Parathyroid adenoma (tissue), 2 donors: ENCODE results near the gene PROM2.

Experiments used
- H2AFZ ChIP-seq: fragments of 300-600 bp; sonication (generic); one replicate; pipeline ENCODE4 v1.7.0; 2017; ENCODE audit warnings: antibody characterized with exemption, mild to moderate bottlenecking
- H3K27ac ChIP-seq: fragments of 300-600 bp; sonication (generic); one replicate; pipeline ENCODE4 v1.7.0; 2017
- H3K27me3 ChIP-seq: fragments of 300-600 bp; sonication (generic); one replicate; pipeline ENCODE4 v1.7.0; 2017; ENCODE audit warnings: low read length; ENCODE audit not compliant: control insufficient read depth, insufficient read depth
- H3K36me3 ChIP-seq: fragments of 300-600 bp; sonication (generic); one replicate; pipeline ENCODE4 v1.7.0; 2017; ENCODE audit warnings: low read length; ENCODE audit not compliant: control insufficient read depth, insufficient read depth
- H3K4me1 ChIP-seq: fragments of 300-600 bp; sonication (generic); one replicate; pipeline ENCODE4 v1.7.0; 2017; ENCODE audit warnings: control low read depth
- H3K4me2 ChIP-seq: fragments of 300-600 bp; sonication (generic); one replicate; pipeline ENCODE4 v1.7.0; 2017; ENCODE audit warnings: low read length
- H3K4me3 ChIP-seq: fragments of 300-600 bp; sonication (generic); one replicate; pipeline ENCODE4 v1.7.0; 2017; ENCODE audit warnings: low read depth, low read length
- H3K79me2 ChIP-seq: fragments of 300-600 bp; sonication (generic); one replicate; pipeline ENCODE4 v1.7.0; 2017; ENCODE audit warnings: control low read depth
- H3K9ac ChIP-seq: fragments of 300-600 bp; sonication (generic); one replicate; pipeline ENCODE4 v1.7.0; 2017; ENCODE audit warnings: mild to moderate bottlenecking
- H3K9me3 ChIP-seq: fragments of 300-600 bp; sonication (generic); one replicate; pipeline ENCODE4 v1.7.0; 2017; ENCODE audit warnings: low read length; ENCODE audit not compliant: control insufficient read depth
- CTCF ChIP-seq: fragments of 300-600 bp; sonication (generic); IDR thresholded peaks from one replicate; pipeline ENCODE4 v1.7.0; 2017; ENCODE audit warnings: antibody characterized with exemption, mild to moderate bottlenecking
- donor health status: primary hyperparathyroidism.

PROM2 gene

GRCh38 chr2:95297639-95298395 lies 23.6 kb downstream of the PROM2 start:
- Histone ChIP-seq H3K36me3 (no peaks in the 10 kb centered on the region), H3K9ac (no peak overlapping the region), H3K79me2 (no peaks in the 10 kb centered on the region), H3K9me3 (no peaks in the 10 kb centered on the region), H2AFZ (peak overlapping the region; percentile 56), H3K4me1 (peaks cover 33% of the 10 kb centered on the region), H3K4me2 (no peak overlapping the region), H3K27me3 (no peaks in the 10 kb centered on the region), H3K27ac (peak overlapping the region; percentile 16), H3K4me3 (no peak overlapping the region)
- no peak for TF ChIP-seq CTCF

- no peaks in the 10 kb centered on the region for H3K36me3 ChIP-seq
- no peak overlapping the region for H3K4me3 ChIP-seq
- H3K79me2 ChIP-seq = no peaks in the 10 kb centered on the region
- H3K9ac ChIP-seq = no peak overlapping the region
- H3K9me3 ChIP-seq = no peaks in the 10 kb centered on the region
- TF ChIP-seq CTCF = no peak
- H3K4me2 ChIP-seq = no peak overlapping the region
- no peak overlapping the region for H3K27ac ChIP-seq
- no peak overlapping the region for H2AFZ ChIP-seq
- peaks cover 33% of the 10 kb centered on the region for H3K4me1 ChIP-seq
- H3K27me3 ChIP-seq = no peaks in the 10 kb centered on the region
Measured at GRCh38 chr2:95298486-95299111, 24.4 kb downstream of the PROM2 start.

- Histone ChIP-seq H3K4me2 (no peak overlapping the region), H3K79me2 (no peaks in the 10 kb centered on the region), H3K27me3 (no peaks in the 10 kb centered on the region), H3K36me3 (no peaks in the 10 kb centered on the region), H3K4me1 (peaks cover 33% of the 10 kb centered on the region), H3K4me3 (no peak overlapping the region), H2AFZ (peak overlapping the region; percentile 67), H3K9ac (no peak overlapping the region), H3K9me3 (no peaks in the 10 kb centered on the region), H3K27ac (peak overlapping the region; percentile 73)
- no peak for TF ChIP-seq CTCF
Measured at GRCh38 chr2:95299961-95300360, 25.7 kb downstream of the PROM2 start.

- H3K79me2 ChIP-seq = no peaks in the 10 kb centered on the region
- H3K27me3 ChIP-seq = no peaks in the 10 kb centered on the region
- H3K4me1 ChIP-seq = peaks cover 33% of the 10 kb centered on the region
- H3K9me3 ChIP-seq = no peaks in the 10 kb centered on the region
- no peak overlapping the region for H3K4me3 ChIP-seq
- peak overlapping the region; percentile 73 for H3K27ac ChIP-seq
- no peak for TF ChIP-seq CTCF
- no peaks in the 10 kb centered on the region for H3K36me3 ChIP-seq
- H2AFZ ChIP-seq = peak overlapping the region; percentile 67
- no peak overlapping the region for H3K4me2 ChIP-seq
- no peak overlapping the region for H3K9ac ChIP-seq
Measured at GRCh38 chr2:95300450-95300849, 26.2 kb downstream of the PROM2 start.
